HS-27A (cell line): ENCODE results near the gene DVL1.

Experiments used
- DNase-seq: peaks from one replicate; pipeline ENCODE4 v3.0.0-alpha.2; 2012; ENCODE audit warnings: low read depth, missing footprints

DVL1 gene

DNA sequence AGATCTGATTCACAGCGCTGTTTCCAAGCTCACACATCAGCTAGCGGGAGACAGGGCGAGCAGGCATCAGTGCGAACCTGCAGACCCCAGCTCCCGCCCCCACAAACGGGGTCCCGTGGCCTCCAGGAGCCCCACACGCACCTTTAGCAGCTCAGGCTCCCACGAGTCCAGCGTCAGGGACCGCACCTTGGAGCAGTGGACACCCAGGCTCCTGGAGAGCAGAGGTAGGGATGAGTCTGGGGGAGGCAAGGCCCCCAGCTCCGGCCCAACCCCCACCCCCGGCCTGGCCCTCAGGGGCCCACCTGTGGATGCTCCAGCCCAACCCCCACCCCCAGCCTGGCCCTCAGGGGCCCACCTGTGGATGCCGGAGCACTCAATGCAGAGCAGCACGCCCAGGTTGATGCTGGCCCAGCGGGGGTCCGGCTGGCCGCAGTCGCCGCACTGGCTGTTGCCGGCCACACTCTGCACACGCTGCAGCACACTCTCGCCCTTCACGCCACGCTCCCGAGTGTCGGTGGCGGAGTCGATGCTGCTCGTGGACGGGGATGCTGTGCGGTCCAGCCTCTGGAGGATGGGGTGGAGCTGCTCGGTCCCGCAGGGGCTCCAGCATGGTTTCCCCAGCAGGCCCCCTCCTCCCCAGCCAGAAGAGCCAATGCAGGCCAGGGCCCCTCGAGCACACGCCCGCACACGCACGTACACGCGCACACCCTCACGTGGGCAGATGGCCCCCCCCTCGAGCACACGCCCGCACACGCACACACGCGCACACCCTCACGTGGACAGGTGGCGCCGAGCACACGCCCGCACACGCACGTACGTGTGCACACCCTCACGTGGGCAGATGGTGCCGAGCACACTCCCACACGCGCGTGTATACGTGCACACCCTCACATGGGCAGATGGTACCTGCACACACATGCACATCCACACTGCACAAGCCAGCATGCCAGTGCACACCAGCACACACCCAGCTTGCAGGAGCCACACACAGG is 52.9 kb downstream of the DVL1 start:
- no peak for DNase-seq

- DNase-seq, result no peak
These were observed 53.9 kb downstream of the DVL1 start for GRCh38 chr1:1295154-1295923.

GRCh38 chr1:1294250-1294890 is 54.8 kb downstream of the DVL1 start:
- DNase-seq, result no peak

GRCh38 chr1:1293263-1294249 is 55.7 kb downstream of the DVL1 start:
- DNase-seq, result no peak

DNA sequence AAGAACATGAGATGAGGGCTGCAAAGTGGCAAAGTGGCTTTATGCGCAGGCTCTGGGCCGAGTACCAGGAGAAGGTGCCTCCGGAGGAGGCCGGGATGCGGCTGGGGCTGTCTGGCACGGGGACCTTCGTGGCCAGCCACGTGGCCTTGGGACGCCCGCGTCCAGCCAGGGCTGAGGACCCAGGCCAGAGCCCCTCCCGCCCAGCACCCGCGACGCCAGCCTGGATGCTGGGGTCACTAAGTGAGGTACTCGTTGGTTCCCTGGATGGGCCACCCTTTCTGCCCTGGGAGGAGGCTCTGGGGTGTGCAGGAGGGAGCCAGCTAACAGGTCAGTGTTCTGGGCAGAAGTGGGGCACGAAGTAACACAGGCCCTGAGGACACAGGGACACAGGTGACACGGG is 56.4 kb downstream of the DVL1 start:
- no peak for DNase-seq

DNA sequence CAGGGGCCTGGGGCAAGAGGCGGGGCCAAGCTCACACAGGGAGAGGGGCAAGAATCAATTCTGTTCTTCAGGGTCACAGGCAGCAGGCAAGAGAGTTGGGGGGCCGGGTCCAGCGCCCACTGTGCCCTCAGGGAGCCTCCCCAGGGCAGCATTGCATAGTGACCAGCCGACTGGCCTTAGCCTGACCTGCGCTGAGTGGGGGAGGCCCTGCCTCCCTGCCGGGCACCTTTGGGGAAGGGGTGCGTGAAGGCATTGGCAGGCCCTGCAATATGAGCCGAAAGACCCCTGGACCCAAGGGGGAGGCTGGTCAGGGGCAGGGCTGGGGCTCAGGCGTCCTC is 56.8 kb downstream of the DVL1 start:
- no peak for DNase-seq

GRCh38 chr1:1291548-1292441 is 57.4 kb downstream of the DVL1 start:
- no peak for DNase-seq

- no peak for DNase-seq
These were observed 58.1 kb downstream of the DVL1 start for GRCh38 chr1:1291023-1291528.

- DNase-seq, result no peak
These were observed 58.9 kb downstream of the DVL1 start for GRCh38 chr1:1290238-1290731.

DNA sequence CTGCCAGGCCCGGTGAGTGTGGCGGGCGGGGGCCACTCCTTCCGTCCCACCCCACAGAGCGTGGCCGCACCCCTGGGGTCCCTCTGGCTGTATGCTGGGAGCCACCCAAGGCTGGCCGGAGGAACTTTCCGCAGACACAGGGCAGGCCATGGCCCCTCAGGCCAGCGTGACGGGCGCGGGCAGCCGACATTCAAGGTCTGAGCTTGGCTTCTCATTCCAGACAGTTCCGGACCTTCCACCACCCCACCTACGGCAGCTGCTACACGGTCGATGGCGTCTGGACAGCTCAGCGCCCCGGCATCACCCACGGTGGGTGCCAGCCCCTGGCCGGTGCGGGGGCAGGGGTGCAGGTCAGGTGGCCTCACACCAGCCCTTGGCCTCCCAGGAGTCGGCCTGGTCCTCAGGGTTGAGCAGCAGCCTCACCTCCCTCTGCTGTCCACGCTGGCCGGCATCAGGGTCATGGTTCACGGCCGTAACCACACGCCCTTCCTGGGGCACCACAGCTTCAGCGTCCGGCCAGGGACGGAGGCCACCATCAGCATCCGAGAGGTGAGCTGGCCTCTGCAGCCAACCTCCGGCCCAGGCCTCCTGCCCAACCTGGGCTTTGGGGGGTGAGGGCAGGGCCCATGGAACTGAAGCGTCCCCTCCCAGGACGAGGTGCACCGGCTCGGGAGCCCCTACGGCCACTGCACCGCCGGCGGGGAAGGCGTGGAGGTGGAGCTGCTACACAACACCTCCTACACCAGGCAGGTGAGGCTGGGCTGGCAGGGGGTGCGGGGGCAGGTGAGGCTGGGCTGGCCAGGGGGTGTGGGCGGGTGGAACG is 61.7 kb downstream of the DVL1 start:
- DNase-seq, result no peak

DNA sequence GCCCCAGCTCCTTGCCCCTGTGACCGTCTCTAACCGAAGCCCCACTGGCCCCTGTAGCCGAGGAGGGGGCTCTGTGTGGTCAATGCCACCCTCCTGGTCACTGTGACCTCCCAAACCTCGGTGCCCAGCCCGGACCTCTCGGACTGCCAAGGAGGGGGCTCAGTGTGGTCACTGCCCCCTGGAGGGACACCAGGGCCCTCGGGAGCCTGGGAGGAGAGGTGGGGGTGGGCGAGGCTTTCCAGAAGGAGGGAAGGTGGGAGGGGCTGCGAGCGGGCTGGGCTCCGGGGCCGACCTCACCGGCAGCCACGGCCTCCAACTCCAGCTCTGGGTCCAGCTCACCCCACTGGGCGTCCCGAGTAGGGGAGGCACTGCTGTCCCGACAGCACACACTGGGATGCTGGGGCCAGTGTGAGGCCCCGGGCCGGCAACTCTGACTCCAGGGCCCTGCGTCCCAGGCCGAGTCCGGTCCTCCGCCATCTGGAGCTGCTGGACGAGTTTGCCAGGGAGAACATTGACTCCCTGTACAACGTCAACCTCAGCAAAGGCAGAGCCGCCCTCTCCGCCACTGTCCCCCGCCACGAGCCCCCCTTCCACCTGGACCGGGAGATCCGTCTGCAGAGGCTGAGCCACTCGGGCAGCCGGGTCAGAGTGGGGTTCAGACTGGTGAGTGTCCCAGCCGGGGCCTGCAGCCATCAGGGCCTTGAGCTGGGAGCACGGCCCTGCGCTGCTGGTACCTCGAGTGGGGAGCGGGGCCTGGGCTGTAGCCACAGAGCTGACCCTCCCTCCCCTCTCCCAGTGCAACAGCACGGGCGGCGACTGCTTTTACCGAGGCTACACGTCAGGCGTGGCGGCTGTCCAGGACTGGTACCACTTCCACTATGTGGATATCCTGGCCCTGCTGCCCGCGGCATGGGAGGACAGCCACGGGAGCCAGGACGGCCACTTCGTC is 62.6 kb downstream of the DVL1 start:
- no peak for DNase-seq

- no peak for DNase-seq
These were observed 63.5 kb downstream of the DVL1 start for GRCh38 chr1:1285611-1286311.
